ENCODE measurements around the gene TBP. TPM values are rescaled to one million over a fixed set of nuclear protein-coding genes. Genes with fewer than 3 reads are reported as not detected.

TBP gene
- total RNA-seq, 1 donor from 2014 or later, result 15.5 TPM

GRCh38 chr6:170536671-170537070 is 17.5 kb upstream of the TBP start:
- no peak overlapping the region for H3K4me3 ChIP-seq (ENCODE audit: low read depth, low read length)
- no peak for DNase-seq (ENCODE audit: low read depth)
- no peak for TF ChIP-seq CTCF (conservative IDR thresholded peaks at IDR 0.05; ENCODE audit: low read depth, low read length)

GRCh38 chr6:170537329-170537728 is 16.8 kb upstream of the TBP start:
- DNase-seq (ENCODE audit: low read depth), result no peak
- no peak for TF ChIP-seq CTCF (conservative IDR thresholded peaks at IDR 0.05; ENCODE audit: low read depth, low read length)
- H3K4me3 ChIP-seq (ENCODE audit: low read depth, low read length), result no peak overlapping the region

GRCh38 chr6:170542031-170542719 is 12.0 kb upstream of the TBP start:
- TF ChIP-seq CTCF (conservative IDR thresholded peaks at IDR 0.05; ENCODE audit: low read depth, low read length), result no peak
- H3K4me3 ChIP-seq (ENCODE audit: low read depth, low read length), result no peak overlapping the region
- DNase-seq (ENCODE audit: low read depth), result no peak

- no peak overlapping the region for H3K4me3 ChIP-seq (ENCODE audit: low read depth, low read length)
- no peak for DNase-seq (ENCODE audit: low read depth)
- no peak for TF ChIP-seq CTCF (conservative IDR thresholded peaks at IDR 0.05; ENCODE audit: low read depth, low read length)
Measured at GRCh38 chr6:170545405-170545804, 8.8 kb upstream of the TBP start.

GRCh38 chr6:170552765-170553533 is 1.2 kb upstream of the TBP start, which contains the start of gene PSMB1:
TSS of gene PSMB1 (minus strand) at chr6:170553307. CDS start at chr6:170553242, 65 bp downstream.
- DNase-seq (ENCODE audit: low read depth), result peak; percentile 67
- no peak for TF ChIP-seq CTCF (conservative IDR thresholded peaks at IDR 0.05; ENCODE audit: low read depth, low read length)
- peak within 1 kb of the TSS; percentile 90 for H3K4me3 ChIP-seq (ENCODE audit: low read depth, low read length)

GRCh38 chr6:170553534-170554012 is 596 bp upstream of the TBP start:
- TF ChIP-seq CTCF (conservative IDR thresholded peaks at IDR 0.05; ENCODE audit: low read depth, low read length), result no peak
- H3K4me3 ChIP-seq (ENCODE audit: low read depth, low read length), result peak overlapping the region; percentile 90
- no peak for DNase-seq (ENCODE audit: low read depth)
